TTC549 (cell line): ENCODE measurements around the gene SAPCD2.
"Not testable (repeated sequence)": the region's sequence is repeated elsewhere in the genome, so short reads cannot be mapped to it uniquely, and the experiment has no call there.

Experiments
- FAIRE-seq: peaks from 2 replicates; lab custom pipeline; 2012; peaks lifted over from hg19 to GRCh38; lab: Jason Lieb, UNC

Gene SAPCD2

DNA sequence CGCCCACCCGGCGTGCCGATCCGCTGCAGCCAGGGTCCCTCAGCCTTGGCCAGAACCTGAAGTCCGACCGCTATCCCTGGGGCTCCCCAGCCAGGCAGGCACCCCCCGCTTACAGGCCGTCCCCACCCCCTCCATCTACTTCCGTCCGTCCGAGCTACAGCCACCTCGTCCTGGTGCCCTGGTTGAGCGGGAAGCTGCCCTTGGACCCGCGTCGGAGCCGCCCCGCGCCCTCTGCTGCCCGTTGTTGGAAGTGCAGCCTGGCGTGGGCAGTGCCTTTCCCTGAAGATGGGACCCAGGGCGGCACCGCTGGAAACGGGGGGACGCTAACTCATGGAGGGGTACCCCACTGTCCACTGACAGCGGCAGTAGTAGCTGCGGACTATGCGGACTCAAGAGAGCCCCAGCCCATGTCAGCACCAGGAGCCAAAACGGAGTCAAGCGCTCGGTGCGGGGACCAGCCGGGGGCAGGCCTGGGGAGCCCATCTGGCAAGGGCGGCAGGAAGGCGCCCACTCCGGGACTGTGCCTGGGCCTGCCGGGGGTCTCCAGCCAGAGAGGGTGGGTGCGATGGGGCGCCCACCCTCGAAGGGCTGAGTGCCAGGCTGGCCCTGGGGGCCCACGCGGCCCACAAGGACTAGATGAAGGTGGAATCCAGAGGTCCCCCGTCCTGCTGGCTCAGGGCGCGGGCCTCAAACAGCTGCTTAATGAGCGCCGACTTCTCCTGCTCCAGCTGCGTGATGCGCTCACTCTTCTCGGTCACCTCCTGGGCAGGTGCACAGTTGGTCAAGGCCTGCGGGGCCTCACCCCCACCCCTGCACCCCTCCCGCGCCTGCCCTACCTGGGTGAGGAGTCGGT, 6.1 kb downstream of the SAPCD2 start:
- no peak for FAIRE-seq

DNA sequence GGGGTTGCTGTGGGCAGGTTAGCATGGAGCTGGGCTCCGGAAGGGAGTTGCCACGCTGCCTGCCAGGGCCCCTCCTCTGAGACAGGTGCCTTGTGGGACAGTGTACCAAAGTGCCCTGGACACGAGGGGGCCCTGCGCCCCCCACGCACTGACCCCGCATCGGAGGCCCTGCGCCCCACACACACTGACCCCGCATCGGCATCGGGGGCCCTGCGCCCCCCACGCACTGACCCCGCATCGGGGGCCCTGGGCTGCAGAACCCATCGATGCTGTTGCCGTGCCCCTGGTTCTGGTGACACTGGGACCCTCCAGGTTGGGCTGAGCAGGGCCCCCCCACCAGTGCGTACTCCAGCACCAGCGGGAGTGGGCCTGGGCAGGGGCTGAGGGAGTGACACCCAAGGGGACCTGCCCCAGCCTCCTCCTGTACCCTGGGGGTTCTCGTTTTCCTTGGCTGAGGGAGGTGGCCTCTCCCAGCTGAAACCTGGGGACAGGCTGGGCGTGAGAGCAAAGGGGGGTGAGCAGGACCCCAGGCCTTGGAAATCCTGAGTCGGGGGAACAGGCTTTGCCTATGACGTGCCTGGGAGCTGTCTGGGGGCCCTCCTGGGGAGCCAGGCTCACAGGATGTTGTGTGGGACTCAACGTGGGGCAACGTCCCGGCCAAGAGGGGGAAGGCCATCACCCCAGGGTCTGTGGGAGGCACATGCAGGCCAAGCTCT, 6.9 kb downstream of the SAPCD2 start:
- no peak for FAIRE-seq

DNA sequence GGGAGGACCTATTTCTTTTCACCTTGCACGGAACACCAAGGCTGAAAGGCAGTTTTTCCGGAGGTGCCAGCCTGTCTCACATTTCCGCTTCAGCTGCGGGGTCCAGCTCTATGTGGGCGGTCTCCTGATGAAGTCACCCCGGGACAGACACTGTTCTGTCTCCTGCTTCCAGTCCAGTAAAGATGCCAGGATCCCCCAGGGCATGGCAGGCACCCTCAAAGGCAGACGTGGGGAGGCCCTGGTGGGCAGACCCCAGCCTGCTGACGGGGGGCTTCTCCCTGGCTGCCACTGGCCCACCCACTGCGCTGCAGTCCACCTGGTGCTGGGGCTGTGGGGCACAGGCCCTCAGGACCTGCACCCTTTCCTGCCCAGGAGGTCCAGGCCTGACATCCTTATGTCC, 7.6 kb downstream of the SAPCD2 start:
- FAIRE-seq, result not testable (repeated sequence)

- no peak for FAIRE-seq
Observed at GRCh38 chr9:137062384-137062783, 8.0 kb downstream of the SAPCD2 start.

DNA sequence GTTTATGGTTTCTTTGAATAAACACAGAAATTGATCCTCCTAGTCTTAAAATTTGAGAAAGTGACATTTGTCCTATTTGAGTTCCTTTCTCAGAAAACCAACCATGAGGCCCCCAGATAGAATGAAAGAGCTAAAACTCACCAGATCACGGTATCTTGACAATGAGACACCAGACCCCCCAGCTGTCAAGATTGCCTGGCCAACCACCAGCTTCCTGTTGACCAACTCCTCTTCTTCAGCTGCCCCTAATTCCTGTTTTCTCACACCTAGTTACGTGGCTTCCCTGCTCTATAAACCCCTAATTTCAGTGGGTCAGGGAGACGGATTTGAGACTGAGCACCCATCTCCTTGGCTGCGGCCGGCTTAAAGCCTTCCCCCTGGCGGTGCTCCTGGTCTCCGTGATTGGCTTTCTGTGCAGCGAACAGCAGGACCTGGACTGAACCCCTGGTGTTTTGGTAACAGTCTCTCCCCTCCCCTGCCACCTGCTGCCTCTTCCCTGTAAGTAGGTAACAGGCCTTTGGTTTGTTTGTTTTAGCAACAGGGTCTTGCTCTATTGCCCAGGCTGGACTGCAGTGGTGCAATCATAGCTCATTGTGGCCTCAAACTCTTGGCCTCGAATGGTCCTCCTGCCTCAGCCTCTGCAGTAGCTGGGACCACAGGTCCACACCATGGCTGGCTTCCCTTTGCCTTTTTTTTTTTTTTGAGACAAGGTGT, 11.7 kb downstream of the SAPCD2 start:
- FAIRE-seq, result no peak

DNA sequence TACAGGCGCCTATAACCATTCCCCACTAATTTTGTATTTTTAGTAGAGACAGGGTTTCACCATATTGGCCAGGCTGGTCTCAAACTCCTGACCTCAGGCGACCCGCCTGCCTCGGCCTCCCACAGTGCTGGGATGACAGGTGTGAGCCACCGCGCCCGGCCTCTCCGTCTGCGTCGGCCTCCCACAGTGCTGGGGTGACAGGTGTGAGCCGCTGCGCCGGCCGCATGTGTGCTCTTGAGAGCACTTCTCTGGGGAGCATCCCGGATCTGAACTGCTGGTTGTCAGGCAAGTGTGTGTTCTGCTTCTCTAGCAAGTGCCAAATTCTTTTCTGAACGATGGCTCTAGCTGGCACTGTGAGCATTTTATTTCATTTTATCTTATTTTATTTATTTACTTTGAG, 12.8 kb downstream of the SAPCD2 start:
- no peak for FAIRE-seq

DNA sequence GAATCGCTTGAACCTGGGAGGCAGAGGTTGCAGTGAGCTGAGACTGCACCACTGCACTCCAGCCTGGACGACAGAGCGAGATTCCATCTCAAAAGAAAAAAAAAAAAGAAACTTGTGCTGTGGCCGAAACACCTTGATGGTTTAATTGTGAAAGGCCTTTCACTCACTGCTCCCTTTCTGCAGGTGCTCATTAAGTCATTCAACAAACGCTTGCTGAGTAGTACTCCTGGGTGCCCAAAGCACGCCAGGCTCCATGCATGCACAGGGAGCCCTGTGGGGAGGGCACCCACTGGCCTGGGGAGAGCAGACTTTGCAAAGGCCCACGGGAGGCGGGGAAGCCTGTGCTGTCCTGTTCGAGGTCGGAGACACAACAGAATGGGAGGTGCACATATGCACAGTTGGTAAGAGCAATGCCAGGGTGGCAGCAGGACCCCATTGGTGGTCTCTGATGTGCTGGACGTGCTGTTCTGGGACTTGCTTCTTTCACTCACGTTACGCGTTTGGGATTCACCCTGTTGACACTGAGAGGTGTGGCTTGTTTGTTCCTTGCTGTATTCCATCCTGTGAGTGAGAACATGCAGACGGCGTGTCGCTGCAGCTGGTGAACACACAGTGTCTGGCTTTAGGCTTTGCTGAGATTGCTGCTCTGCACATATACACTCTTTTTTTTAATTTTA, 13.5 kb downstream of the SAPCD2 start:
- FAIRE-seq, result no peak

GRCh38 chr9:137055385-137056364, 14.7 kb downstream of the SAPCD2 start:
- no peak for FAIRE-seq

DNA sequence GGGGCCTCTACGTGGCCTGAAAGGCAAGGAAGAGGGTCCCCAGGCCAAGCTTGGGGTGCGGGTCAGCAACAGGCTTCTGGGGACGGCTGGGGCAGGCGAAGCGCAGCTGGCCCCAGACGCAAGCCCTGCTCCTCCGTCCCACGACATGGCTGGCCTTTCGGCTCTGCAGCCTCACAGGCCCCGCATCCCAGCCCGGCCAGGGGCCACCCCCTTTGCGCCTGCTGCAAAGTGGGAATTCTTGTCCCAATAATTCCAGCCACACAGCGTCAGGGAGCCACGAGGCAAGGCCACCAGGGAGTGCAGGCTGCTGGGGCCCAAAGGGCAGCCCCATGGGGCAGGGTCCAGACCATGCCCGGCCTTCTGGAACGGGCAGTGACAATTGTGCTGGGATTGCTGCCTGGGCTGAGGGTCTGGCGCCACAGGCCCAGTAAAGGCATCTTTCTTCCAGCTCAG, 15.4 kb downstream of the SAPCD2 start:
- FAIRE-seq, result no peak

DNA sequence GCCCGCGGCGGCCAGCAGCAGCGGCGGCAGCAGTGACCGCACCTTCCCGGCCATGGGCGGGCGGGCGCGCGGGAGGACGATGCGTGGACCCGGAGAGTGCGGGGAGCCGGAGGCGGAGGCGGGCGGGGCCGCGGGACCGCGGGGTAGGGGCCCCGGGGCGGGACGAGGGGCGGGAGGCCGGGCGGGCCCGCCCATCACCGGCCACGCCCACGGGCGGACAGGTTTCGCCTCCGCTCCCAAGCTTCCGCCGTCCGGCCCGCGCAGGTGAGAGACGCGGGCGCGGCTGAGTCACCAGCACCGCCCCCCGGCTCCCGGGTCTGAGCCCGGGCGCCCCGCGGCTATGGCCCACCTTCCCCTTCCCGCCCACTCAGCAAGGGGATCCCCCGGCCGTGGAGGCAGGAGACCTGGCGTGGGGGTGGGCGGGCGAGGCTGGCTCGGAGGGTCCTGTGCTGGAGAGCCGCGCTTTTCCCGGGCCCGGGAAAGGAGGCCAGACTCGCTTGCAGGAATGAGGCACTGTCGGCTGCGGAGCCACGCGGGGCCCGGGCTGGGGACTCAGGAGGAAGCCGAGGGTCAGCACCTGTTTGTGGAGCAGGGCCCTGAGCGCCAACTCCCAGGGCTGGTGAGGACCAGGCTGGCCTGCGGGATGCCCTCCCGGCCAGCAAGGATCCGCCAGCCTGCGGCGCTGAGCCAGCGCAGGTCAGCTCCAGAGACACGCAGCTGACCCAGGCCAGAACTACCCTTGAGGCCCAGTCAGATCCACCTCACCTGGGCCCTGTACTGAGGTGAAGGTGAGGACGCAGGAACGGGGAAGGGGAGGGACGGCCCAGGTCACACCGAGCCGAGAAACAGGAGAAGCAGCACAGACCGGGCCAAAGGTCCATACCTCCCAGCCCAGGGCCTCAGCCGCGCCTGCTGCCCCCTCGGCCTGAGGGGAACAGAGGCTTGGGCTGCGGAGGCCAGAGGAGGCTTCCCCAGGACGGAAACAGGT, 16.1 kb downstream of the SAPCD2 start, which contains the start of gene ENTPD2:
Gene ENTPD2 (minus strand): TSS at position 118 of the 988 bp plus-strand sequence. CDS start 64 bp downstream, at position 54.
- no peak for FAIRE-seq

- no peak for FAIRE-seq
Observed at GRCh38 chr9:137052998-137053943, 17.1 kb downstream of the SAPCD2 start.

GRCh38 chr9:137052293-137052692, 18.1 kb downstream of the SAPCD2 start:
- no peak for FAIRE-seq

DNA sequence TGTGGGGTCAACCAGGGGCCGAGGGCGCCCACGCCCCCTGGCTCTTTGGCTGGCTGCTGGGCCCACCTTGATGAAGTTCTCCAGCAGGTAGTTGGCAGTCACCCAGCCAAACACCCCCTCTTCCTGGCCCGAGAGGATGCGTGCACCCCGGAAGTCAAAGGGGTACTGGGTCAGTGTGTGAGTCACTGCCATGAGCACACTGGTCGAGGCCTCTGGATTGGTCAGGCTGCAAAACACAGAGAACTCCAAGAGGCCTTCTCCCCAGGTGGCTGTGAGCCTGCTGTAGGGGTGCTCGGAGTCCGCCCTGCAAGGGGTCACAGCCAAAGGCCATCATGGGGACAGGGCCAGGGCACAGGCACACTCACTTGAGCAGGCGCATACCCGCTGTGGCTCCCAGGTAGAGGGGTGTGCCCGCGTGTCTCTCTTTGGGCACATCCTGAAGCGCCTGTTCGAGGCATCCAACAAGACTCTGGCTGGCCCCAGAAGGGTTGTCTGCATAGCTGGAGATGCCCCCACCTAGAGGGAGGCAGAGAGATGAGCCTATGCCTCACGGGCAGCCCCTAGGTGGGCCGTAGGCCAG, 19.1 kb downstream of the SAPCD2 start:
- no peak for FAIRE-seq

- FAIRE-seq, result no peak
Observed at GRCh38 chr9:137050570-137050969, 19.8 kb downstream of the SAPCD2 start.

DNA sequence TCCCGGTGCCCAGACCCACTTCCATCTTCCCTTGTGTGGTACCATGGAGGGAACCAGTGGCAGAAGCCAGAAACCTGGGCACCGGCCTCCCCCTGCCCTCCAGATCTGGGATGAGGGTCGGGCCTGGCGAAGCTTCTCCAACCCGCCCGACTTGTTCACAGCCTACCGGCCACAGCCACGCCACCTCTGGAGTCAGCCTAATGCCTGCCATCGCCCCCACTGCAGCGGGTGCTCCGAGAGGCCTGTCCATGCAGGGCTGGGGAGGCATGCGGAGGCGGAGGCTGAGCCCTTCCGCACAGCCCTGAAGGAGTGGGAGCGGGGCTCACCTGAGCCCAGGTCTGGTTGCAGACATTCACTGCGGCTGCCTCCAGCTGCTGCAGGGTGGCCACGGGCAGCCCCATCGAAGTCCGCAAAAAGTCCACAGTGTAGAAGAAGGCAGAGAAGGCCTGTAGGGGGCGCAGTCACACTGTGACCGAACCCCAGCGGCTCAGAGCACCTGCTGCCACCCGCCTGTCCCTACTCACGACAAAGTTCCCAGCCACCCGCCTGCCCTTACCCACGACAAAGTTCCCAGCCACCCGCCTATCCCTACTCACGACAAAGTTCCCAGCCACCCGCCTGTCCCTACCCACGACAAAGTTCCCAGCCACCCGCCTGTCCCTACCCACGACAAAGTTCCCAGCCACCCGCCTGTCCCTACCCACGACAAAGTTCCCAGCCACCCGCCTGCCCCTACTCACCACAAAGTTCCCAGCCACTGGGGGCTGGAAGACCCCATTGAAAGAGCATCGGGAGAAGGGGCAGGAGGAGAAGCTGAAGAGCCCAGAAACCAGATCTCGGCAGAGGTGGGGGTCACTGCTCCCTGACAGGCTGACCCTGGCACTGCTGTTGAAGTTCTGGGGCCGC, 20.6 kb downstream of the SAPCD2 start:
- FAIRE-seq, result no peak

DNA sequence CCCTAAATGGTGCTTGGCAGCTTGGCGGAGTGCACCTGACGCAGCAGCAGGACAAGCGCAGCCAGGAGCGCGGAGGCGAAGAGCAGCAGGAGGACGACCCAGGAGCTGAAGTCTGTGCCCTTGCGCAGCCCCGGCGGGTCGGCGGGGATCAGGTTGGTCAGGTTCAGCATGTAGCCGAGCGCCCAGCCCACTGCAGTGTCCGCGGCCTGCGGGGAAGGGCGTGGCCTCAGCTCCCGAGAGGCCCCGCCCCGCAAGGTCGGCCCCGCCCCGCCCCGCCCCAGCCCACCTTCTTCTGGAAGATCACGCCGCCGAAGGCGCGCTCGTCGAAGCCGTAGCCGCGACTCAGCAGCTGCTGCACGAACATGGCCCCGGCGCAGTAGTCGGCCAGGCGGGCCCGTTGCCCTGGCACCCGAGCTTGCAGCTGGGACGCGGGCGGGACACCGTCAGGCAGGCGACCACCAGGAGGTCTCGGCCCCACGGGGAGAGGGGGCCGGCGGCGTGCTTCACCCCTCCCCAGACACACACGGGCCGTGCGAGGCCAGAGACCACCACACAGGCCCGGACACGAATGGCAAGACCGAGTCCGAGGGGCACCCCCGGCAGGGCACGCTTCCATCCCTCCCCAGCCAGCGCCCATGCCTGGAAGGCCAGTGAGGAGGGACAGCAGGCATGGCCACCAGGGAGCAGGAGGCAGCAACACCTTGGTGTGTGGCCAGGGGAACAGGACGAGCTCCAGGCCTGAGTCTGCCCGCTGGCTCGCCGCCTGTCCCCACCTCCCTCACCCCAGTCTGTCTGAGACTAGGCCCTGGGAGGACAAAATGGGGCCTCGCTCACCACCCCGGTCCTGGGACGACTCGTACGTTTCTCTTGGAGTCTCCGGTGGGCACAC, 21.5 kb downstream of the SAPCD2 start:
- FAIRE-seq, result no peak
